ENCODE results near the gene PRDM16. TPM values are rescaled to one million over a fixed set of nuclear protein-coding genes. Genes with fewer than 3 reads are reported as not detected.

The PRDM16 gene
- total RNA-seq, 1 experiment from 2014 or later = 22.3 TPM

GRCh38 chr1:3273447-3273846, 204.4 kb downstream of the PRDM16 start:
- BruUV-seq (replicated peaks) = no TSS peak
- DNase-seq (ENCODE audit: low read depth, low spot score) (no peak), ATAC-seq (no peak)
- intact Hi-C loops (cut with micrococcal nuclease; ENCODE audit: unreplicated experiment) (no loop called here), in situ Hi-C loops (cut with HindIII; ENCODE audit: low pct_unique_long_range_greater_than_20kb, low sequenced_read_pairs) (no loop called here)
- TF ChIP-seq SIN3A (IDR thresholded peaks at IDR 0.05; ENCODE audit: borderline replicate concordance, insufficient read depth, low read depth, low read length) = no peak
- TF ChIP-seq TCF7L2 (IDR thresholded peaks at IDR 0.05; ENCODE audit: low read depth, low read length) = no peak
- TF ChIP-seq CTCF (IDR thresholded peaks at IDR 0.05) = no peak
- TF ChIP-seq POLR2AphosphoS5 (IDR thresholded peaks at IDR 0.05; ENCODE audit: low read depth, low read length) = no peak
- TF ChIP-seq REST (IDR thresholded peaks at IDR 0.05; ENCODE audit: insufficient read depth in 1 of 2, low read depth in 2 of 2, low read length in 1 of 2) = no peak
- H3K27ac ChIP-seq (ENCODE audit: low read length) = no peak overlapping the region
- no peak overlapping the region for H3K4me3 ChIP-seq (ENCODE audit: low read depth in 2 of 2, low read length in 2 of 2)
- no peaks in the 10 kb centered on the region for H3K27me3 ChIP-seq (ENCODE audit: control insufficient read depth, insufficient read depth, low read length)
- H3K4me1 ChIP-seq (ENCODE audit: control insufficient read depth, insufficient read depth, low read length) = no peaks in the 10 kb centered on the region; the same call in 1 of the 2 replicates
- ChIA-PET CTCF (no interaction called here), POLR2A (no interaction called here)
- H3K9me3 ChIP-seq (ENCODE audit: control insufficient read depth, insufficient read depth, low read depth, low read length) = no peaks in the 10 kb centered on the region
- H3K36me3 ChIP-seq (ENCODE audit: control insufficient read depth, insufficient read depth, low read length) = no peaks in the 10 kb centered on the region

- TF ChIP-seq TCF7L2 (IDR thresholded peaks at IDR 0.05; ENCODE audit: low read depth, low read length) (no peak), SIN3A (IDR thresholded peaks at IDR 0.05; ENCODE audit: borderline replicate concordance, insufficient read depth, low read depth, low read length) (no peak)
- H3K27ac ChIP-seq (ENCODE audit: low read length) = no peak overlapping the region
- ATAC-seq (no peak), DNase-seq (ENCODE audit: low read depth, low spot score) (no peak)
- intact Hi-C loops (cut with micrococcal nuclease; ENCODE audit: unreplicated experiment) (no loop called here), in situ Hi-C loops (cut with HindIII; ENCODE audit: low pct_unique_long_range_greater_than_20kb, low sequenced_read_pairs) (no loop called here)
- no peaks in the 10 kb centered on the region for H3K36me3 ChIP-seq (ENCODE audit: control insufficient read depth, insufficient read depth, low read length)
- no peaks in the 10 kb centered on the region for H3K27me3 ChIP-seq (ENCODE audit: control insufficient read depth, insufficient read depth, low read length)
- H3K4me1 ChIP-seq (ENCODE audit: control insufficient read depth, insufficient read depth, low read length) = no peaks in the 10 kb centered on the region; the same call in 1 of the 2 replicates
- H3K9me3 ChIP-seq (ENCODE audit: control insufficient read depth, insufficient read depth, low read depth, low read length) = no peaks in the 10 kb centered on the region
- ChIA-PET POLR2A (no interaction called here), CTCF (no interaction called here)
- no peak overlapping the region for H3K4me3 ChIP-seq (ENCODE audit: low read depth in 2 of 2, low read length in 2 of 2)
- BruUV-seq (replicated peaks) = no TSS peak
Observed at GRCh38 chr1:3274972-3275371, 206.0 kb downstream of the PRDM16 start.

- TF ChIP-seq REST (IDR thresholded peaks at IDR 0.05; ENCODE audit: insufficient read depth in 1 of 2, low read depth in 2 of 2, low read length in 1 of 2) = no peak
- no peak for TF ChIP-seq TCF7L2 (IDR thresholded peaks at IDR 0.05; ENCODE audit: low read depth, low read length)
- TF ChIP-seq SIN3A (IDR thresholded peaks at IDR 0.05; ENCODE audit: borderline replicate concordance, insufficient read depth, low read depth, low read length) = no peak
- no peak for TF ChIP-seq POLR2AphosphoS5 (IDR thresholded peaks at IDR 0.05; ENCODE audit: low read depth, low read length)
- no peak for TF ChIP-seq CTCF (IDR thresholded peaks at IDR 0.05)
- H3K36me3 ChIP-seq (ENCODE audit: control insufficient read depth, insufficient read depth, low read length) = no peaks in the 10 kb centered on the region
- ATAC-seq (no peak), DNase-seq (ENCODE audit: low read depth, low spot score) (no peak)
- intact Hi-C loops (cut with micrococcal nuclease; ENCODE audit: unreplicated experiment) = no loop called here
- no peak overlapping the region for H3K4me3 ChIP-seq (ENCODE audit: low read depth in 2 of 2, low read length in 2 of 2)
- in situ Hi-C loops (cut with HindIII; ENCODE audit: low pct_unique_long_range_greater_than_20kb, low sequenced_read_pairs) = no loop called here
- ChIA-PET CTCF (no interaction called here), POLR2A (no interaction called here)
- BruUV-seq (replicated peaks) = no TSS peak
- no peaks in the 10 kb centered on the region for H3K9me3 ChIP-seq (ENCODE audit: control insufficient read depth, insufficient read depth, low read depth, low read length)
- no peak overlapping the region for H3K27ac ChIP-seq (ENCODE audit: low read length)
- no peaks in the 10 kb centered on the region; the same call in 1 of the 2 replicates for H3K4me1 ChIP-seq (ENCODE audit: control insufficient read depth, insufficient read depth, low read length)
- H3K27me3 ChIP-seq (ENCODE audit: control insufficient read depth, insufficient read depth, low read length) = no peaks in the 10 kb centered on the region
Observed at GRCh38 chr1:3275471-3276340, 206.7 kb downstream of the PRDM16 start.
